Dermis microvascular lymphatic vessel endothelial cell (primary cell): ENCODE data around the gene IARS1. TPM values are rescaled to one million over a fixed set of nuclear protein-coding genes. Genes with fewer than 3 reads are reported as not detected.

ENCODE experiments used
- DNase-seq, 2 donors: peaks; one replicate each; pipeline versions ENCODE4 v3.0.0 to v3.0.0-alpha.2; 2010; ENCODE audit warnings: low read depth in 2 of 2
- total RNA-seq: library from RNA; depleted of rRNA; stranded (reverse); fragments of >200 nt; gene quantifications from 2 replicates; pipeline ENCODE4 v1.2.1, GENCODE V29; 2014

The IARS1 gene
- total RNA-seq, 1 donor from 2014 or later, result 122 TPM

- peak in 1 of 2 donors; percentile 17 for DNase-seq
Observed at GRCh38 chr9:92295827-92296258, 2.3 kb upstream of the IARS1 start.

DNA sequence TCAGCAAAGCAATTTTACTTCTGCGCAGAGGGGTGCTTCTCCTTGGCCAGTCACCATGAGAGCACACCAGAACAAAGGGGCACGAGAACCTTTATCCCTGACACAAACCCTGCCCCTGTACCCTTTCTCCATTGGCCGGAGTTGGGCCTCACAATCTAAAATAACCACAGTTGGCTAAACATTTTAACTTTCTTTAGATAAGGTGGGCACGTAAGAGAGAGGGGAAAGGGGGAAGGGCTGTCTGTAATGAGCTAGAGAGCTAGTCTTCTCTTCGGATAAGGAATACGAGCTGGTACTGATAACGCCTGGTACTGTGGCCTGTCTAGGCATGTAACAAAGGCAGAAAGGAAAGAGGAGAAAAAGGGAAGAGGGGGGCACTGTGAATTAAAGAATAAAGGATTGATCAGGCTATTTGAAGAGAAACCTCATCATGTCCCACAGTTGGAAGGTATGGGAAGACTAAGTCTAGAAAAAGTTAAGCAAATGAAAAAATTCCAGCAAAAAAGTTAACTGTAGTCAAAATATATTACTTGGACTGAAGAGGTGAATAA, 1.8 kb upstream of the IARS1 start:
- no peak for DNase-seq

DNA sequence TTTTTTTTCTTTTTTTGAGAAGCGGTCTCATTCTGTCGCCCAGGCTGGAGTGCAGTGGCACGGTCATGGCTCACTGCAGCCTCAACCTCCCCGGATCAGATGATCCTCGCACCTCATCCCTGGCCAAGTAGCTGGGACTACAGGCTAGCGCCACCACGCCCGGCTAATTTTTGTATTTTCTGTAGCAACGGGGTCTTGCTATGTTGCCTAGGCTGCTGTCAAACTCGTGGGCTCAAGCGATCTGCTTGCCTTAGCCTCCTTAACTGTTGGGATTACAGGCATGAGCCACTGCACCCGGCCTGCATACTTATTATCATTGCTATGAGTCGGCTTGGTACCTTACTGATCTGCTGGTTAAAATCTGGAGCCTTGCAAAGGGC, 790 bp upstream of the IARS1 start:
- DNase-seq, result peak in 1 of 2 donors; percentile 29

DNA sequence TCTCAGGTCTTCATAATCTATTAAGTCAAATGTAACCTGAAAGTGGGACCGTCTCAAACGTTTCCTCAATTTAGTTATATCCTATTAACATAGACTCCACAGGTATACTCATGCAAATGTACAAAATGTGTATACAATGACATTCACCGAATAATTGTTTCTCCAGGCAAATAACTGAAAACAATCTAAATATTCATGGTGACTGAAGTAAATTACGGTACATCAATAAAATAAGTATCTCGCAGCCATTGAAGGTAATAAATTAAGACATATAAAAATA, 482 bp downstream of the IARS1 start:
- no peak for DNase-seq

- DNase-seq, result peak in 1 of 2 donors; percentile 45
Observed at GRCh38 chr9:92292338-92293074, 991 bp downstream of the IARS1 start.

GRCh38 chr9:92291577-92291976, 1.9 kb downstream of the IARS1 start:
- DNase-seq, result no peak

DNA sequence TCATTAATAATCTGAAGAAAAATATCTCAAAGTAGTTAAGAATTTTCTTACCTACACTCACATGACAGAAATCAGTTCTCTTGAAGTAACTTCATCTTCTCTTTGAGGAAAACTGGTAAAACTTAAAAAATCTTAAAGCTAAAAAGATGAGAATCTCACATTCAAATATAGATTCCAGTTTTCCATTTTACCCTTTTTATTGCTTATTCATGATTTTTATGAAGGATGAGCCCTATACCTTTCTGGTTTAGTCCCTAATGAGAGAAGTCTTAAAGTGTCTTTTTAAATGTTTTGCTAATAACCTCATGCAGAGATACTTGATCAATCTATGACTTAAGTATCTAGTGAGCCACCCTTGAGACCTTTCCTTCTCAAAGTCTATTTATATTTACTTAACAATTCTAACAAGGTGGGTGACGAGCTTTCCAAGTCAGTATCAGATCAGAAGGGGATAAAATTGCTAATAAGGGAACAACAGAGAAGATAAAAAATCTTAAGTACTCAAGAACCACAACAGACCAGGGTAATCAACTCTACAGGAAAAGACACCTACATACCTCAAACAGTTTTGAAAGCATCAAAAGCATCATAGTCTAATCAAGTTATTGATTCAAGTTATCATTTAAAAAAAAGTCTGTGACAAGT, 2.6 kb downstream of the IARS1 start:
- DNase-seq, result no peak

- DNase-seq, result no peak
Observed at GRCh38 chr9:92289708-92290390, 3.6 kb downstream of the IARS1 start.

DNA sequence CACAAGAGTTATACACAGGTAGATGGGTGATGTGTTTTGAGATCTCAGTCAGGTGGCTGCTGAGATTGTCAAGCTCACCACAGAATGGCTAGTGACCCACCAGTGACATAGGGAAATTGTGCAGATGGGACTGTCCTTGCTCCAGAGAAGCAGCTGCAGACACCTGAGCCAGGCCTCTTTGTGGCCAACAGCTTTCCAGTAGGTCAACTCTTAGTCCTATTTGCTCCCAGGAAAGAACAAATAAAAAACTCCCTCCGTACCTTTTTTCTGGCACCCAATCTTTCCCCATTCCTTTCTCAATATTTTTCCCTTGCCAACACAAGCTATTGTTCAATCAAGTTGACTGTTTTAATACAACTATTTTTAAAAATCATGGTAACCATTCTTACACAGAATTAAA, 14.2 kb downstream of the IARS1 start:
- DNase-seq, result no peak

DNA sequence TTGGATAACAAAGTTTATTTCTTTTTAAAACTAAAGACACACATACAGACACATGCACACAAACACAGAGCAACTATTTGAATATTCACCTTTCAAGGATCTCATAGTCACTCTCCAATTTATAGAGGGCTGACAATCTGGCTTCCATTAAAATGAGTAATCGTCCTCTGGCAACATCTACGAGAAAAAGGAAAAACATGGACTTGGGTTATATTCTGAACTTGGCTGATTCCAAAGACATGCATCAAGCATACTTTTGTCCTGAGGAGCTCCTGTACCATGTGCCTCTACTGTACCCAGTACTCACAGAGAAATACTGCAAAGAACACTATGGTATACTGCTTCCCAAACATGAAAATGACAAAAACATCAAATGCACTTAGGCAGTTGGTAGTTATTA, 15.4 kb downstream of the IARS1 start:
- DNase-seq, result no peak

DNA sequence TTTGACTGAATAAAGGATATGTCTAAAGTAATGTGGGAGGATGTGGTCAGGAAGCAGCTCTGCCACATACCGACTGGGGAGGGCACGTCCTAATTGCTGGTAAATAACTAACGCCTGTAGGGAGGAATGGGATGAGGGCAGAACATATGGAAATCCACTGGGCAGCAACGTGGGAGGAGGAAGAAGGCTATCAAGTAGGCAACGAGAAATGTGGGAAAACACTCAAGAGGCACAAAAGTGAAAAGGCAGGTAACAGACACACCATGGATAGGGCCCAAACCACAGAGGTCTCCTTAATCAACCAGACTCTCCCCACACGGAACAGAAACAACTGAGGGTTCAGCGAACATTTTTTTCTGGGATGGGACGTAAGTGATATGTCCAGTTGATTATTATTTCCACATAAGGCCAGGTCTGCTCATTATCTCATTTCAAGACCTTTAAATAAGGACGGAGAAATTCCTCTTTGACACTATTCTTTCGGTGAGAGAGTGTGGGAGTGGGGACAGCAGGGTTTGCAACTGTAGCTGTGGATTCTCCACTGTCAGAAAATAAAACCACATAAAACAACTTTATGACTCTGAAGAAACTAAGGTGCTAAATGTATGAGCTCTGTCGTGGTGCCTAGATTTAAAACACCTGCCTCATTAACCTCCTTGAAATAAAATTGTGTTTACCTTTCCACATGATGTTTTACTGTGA, 17.0 kb downstream of the IARS1 start:
- no peak for DNase-seq

- no peak for DNase-seq
Observed at GRCh38 chr9:92275541-92275940, 18.0 kb downstream of the IARS1 start.

GRCh38 chr9:92270511-92270910, 23.0 kb downstream of the IARS1 start:
- no peak for DNase-seq

DNA sequence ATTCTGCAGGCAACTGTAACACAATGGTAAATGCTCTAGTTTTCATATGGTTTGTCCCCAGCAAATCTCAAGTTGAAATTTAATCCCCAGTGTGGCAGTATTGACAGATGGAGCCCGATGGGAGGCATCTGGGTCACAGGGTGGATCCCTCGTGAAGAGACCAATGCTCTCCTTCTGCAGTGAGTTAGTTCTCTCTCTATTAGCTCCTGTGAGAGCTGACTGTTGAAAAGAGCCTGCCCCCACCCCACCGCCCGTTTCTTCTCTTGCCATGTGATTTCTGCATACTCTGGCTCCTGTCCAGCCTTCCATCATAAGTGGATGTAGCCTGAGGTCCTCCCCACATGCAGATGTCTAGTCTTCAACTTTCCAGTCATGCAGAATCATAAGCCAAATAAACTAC, 27.0 kb downstream of the IARS1 start:
- no peak for DNase-seq

DNA sequence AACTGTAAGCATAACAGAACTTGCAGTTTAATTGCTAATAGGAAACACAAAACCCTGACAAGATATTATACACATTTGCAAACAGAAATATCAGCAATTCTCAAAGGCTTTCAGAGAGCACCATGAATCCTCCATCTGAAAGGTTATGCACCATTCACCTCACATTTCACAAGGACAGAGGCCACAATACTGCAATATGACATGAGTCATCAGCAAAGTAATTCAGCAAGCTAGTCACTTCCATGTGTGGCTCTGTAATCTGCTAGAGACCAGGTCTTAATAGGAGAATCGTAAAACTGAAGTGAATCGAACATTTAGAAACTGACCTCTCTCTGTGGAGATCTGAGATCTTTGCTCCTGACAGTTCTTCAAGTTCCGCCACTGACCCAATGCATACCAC, 28.3 kb downstream of the IARS1 start:
- no peak for DNase-seq

GRCh38 chr9:92263131-92263530, 30.4 kb downstream of the IARS1 start:
- DNase-seq, result no peak

GRCh38 chr9:92257327-92257726, 36.2 kb downstream of the IARS1 start:
- DNase-seq, result no peak

GRCh38 chr9:92254381-92255337, 38.8 kb downstream of the IARS1 start:
- no peak for DNase-seq

- DNase-seq, result no peak
Observed at GRCh38 chr9:92253656-92254055, 39.8 kb downstream of the IARS1 start.

DNA sequence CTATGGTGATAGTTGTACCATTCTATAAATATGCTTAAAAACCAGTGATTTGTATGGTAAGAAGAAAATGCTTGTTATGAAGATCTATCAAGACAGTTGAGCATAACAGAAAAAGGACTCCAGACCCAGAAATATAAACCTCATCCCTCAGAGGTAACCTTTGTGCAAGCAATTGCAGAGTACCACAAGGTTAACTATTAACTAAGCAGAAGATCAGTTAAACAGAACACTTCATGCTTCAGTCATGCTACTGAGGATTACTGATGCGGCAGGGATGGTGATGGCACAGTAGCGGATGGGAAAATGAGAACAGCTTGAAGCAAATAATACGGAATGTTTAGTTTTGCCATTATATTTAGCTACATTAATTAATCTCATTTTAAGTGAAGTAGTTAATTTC, 45.5 kb downstream of the IARS1 start:
- DNase-seq, result no peak

DNA sequence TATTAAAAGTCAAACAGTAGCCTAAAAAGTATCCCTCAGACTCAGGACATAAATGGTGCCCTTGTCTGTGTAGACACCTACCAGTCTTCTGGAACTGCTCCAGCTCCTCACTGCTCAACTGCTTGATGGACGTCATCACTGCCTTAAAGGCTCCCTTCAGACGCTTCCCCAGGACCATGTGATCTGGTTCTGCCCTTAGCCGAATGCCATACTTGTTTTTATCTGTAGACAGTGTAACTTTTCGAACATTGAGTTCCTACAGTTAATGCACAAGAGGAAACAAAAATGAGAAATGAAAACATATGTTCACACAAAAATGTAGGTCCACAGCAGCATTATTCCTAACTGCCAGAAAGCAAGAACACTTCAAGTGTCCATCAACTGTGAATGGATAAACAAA, 46.2 kb downstream of the IARS1 start:
- no peak for DNase-seq
